ENCODE results near the gene HEATR5A.
"Not testable (repeated sequence)": the region's sequence is repeated elsewhere in the genome, so short reads cannot be mapped to it uniquely, and the experiment has no call there.

HEATR5A gene

DNA sequence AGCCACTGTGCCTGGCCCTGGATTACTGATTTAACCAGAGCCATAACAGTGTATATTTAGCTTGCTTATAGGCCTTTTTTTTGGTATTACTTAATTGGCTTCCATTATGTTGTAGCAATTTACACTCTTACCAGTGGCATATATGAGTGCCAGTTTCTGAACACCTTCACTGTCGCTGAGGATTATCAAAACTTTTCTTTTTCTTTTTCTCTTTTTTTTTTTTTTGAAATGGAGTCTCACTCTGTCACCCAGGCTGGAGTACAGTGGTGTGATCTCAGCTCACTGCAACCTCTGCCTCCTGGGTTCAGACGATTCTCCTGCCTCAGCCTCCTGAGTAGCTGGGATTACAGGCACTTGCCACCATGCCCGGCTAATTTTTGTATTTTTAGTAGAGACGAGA lies 164.4 kb downstream of the HEATR5A start:
- DNase-seq = not testable (repeated sequence)

DNA sequence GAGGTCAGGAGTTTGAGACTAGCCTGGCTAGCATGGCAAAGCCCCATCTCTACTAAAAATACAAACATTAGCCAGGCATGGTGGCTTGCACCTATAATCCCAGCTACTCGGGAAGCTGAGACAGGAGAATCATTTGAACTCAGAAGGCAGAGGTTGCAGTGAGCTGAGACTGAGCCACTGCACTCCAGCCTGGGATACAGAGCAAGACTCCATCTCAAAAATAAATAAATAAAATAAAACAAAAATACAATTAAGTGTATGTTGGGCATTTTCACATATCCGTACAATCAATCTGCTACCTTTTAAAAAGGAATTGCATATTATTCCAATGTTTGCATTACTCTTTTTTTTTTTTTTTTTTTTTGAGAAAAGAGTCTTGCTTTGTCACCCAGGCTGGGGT lies 165.1 kb downstream of the HEATR5A start:
- DNase-seq = no peak

DNA sequence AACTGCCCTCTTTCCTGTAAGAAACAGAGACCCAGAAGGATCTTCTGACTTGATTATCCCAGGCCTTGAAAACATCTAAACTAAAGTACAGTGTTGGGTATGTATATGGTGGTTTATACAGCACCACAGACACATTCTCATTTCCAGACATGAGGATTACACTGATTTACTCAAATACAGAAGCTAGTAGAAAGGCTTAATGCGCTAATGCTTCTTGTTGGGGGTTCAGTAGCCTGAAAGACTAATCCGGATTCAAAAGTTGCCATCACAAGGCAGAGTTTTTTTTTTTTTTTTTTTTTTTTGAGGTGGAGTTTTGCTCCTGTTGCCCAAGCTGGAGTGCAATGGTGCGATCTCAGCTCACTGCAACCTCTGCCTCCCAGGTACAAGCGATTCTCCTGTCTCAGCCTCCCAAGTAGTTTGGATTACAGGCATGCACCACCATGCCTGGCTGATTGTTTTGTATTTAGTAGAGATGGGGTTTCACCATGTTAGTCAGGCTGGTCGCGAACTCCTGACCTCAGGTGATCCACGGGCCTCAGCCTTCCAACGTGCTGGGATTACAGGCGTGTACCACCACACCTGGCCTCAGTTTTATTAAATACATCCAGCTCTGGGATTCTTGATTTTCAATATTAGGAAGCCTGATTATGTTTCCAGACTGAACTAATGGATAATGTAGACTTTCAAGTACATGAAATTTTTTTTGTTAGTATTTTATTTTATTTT lies 166.4 kb downstream of the HEATR5A start:
- DNase-seq = no peak

DNA sequence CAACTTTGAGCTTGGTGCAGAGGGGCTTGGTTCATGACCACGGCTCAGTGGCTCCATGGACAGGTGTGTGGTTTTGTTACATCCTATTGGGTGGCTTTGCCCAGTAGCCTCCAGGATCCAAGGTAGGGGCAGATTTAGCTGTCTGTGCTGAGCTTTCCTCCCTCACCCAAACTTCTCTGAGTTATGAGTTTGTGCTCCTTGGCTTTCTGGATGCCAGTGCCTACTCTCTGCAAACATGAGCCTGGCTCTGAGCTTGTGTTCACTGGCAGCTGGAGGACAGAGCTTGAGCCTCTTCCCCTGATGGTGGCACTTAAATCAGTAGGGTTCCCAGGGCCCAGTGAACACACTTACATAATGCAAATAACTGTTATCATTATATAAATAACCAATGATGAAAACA lies 167.5 kb downstream of the HEATR5A start:
- DNase-seq = no peak

DNA sequence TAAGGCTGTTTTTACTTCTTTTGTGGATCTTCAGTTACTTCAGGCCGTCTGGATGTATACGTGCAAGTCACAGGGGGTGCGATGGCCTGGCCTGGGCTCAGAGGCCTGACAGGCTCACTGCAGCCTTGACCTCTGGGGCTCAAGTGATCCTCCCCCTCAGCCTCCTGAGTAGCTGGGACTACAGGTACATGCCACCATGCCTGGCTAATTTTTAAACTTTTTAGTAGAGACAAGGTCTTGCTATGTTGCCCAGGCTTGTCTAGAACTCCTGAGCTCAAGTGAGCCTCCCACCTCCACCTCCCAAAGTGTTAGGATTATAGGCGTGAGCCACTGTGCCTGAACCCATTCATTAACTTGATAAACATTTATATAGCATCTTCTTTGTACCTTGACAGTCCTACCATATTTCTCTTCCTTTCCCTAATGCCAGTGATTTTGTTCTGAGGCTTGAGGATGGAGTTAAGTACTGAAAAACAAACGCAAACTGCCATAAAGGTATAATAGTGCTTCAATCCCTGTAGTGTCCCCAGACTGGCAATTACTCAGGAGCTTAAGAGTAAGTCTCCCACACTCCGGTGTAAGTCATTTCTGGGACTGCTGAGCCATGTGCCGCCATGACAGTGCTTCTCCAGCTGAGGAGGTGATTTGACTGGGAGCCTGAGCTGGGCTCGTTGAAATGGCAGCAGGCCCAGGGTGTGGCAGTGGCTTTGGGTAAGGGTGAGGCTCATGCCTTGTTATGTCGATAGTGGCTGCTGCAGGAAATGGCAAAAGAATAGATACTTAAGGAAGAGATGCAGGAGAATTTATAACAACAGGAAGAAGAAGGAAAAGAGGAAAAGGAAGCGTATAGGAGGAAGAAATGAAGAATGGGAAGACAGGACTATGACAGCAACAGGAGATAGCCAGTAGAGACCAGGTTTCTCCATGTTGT lies 169.1 kb downstream of the HEATR5A start:
- no peak for DNase-seq

DNA sequence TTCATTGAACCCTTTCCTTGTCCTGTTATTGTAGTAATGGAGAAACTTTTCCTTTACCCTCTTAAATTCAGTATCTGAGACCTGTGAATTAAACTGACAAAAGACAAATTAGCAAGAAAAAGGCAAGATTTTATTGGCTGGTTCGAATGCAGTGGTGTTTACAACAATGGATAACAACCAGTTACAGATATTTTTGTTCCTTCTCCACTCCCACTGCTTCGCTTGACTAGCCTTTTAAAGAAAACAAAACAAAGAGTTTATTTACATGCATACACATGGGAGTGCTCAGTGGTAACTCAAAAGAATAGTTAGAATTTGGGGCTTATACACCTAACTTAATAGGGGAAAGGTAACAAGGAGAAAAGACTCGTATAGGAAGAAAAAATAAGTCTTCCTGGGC lies 175.7 kb downstream of the HEATR5A start:
- DNase-seq = no peak

DNA sequence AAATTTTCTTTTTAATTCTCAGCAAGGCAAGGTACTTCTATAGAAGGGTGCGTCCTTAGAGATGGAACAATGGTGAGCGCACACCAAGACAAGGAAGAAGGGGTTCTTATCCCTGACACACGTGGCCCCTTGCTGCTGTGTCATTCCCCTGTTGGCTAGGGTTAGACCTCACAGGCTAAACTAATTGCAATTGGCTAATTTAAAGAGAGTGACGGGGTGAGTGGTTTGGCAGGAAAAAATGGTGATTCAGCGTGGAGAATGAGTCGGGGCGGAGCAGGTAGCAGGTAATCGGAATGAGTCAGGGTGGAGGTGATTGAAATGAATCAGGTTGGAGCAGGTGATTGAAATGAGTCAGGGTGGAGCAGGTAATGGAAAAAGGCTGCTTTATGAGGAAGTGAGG lies 176.5 kb downstream of the HEATR5A start:
- DNase-seq = no peak

DNA sequence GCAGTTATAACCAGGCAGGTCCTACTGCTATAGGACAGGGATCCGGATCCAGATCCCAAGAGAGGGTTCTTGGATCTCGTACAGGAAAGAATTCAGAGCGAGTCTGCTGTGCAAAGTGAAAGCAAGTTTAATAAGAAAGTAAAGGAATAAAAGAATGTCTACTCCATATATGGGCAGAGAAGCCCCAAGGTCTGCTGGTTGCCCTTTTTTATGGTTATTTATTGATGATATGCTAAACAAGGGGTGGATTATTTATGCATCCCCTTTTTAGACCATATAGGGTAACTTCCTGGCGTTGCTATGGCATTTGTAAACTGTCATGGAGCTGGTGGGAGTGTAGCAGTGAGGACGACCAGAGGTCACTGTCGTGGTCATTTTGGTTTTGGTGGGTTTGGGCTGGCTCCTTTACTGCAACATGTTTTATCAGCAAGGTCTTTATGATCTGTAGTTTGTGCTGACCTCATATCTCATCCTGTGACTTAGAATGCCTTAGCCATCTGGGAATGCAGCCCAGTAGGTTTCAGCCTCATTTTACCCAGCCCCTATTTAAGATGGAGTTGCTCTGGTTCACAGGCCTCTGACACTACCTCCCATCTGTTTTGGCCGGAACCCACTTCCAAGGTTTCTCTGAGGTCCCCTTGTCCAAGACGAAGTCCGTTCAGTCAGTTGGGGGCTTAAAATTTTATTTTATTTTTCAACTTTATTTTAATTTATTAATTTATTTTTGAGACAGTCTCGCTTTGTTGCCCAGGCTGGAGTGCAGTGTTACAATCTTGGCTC lies 178.0 kb downstream of the HEATR5A start:
- peak; percentile 29 for DNase-seq

Measured in femur (tissue), 1 donor.